Mesendoderm (in vitro differentiated cells): ENCODE data around the gene CCDC175.
A peak's percentile ranks its signal among the peaks of the same experiment; 100 is the strongest.

Source experiments
- DNase-seq: peaks from one replicate; pipeline ENCODE4 v3.0.0; 2013
- H2AK5ac ChIP-seq: 2 replicates; pipeline ENCODE4 v1.6.1; 2013; ENCODE audit warnings: low read length, inconsistent platforms
- H2BK120ac ChIP-seq: 2 replicates; pipeline ENCODE4 v1.6.1; 2013; ENCODE audit warnings: low read depth, mild to moderate bottlenecking, low read length, moderate library complexity, mixed read lengths
- H2BK15ac ChIP-seq: replicated peaks from 2 replicates; pipeline ENCODE4 v1.6.1; 2013; ENCODE audit warnings: low read depth, mild to moderate bottlenecking, moderate library complexity
- H2BK5ac ChIP-seq: 2 replicates; pipeline ENCODE4 v1.6.1; 2013; ENCODE audit warnings: low read length, inconsistent platforms
- H3K18ac ChIP-seq: 2 replicates; pipeline ENCODE4 v1.6.1; 2013; ENCODE audit warnings: mild to moderate bottlenecking, low read length, mixed read lengths
- H3K23ac ChIP-seq: one replicate; pipeline ENCODE4 v1.6.1; 2013; ENCODE audit warnings: low read length
- H3K27ac ChIP-seq: 2 replicates; pipeline ENCODE4 v1.5.1; 2013; ENCODE audit warnings: low read depth, mild to moderate bottlenecking, inconsistent platforms, low read length, moderate library complexity
- H3K27me3 ChIP-seq: 2 replicates; pipeline ENCODE4 v1.6.1; 2013; ENCODE audit warnings: low read length, control low read depth, mild to moderate bottlenecking, inconsistent platforms; ENCODE audit not compliant: insufficient read depth, poor library complexity
- H3K36me3 ChIP-seq: 2 replicates; pipeline ENCODE4 v1.6.1; 2013; ENCODE audit warnings: low read length, inconsistent platforms; ENCODE audit not compliant: control insufficient read depth, insufficient read depth
- H3K4ac ChIP-seq: one replicate; pipeline ENCODE4 v1.6.1; 2013; ENCODE audit warnings: low read depth, mild to moderate bottlenecking, low read length, moderate library complexity
- H3K4me1 ChIP-seq: 2 replicates; pipeline ENCODE4 v1.6.1; 2013; ENCODE audit warnings: low read depth, low read length, inconsistent platforms; ENCODE audit not compliant: control insufficient read depth
- H3K4me2 ChIP-seq: 2 replicates; pipeline ENCODE4 v1.6.1; 2013; ENCODE audit warnings: low read length
- H3K4me3 ChIP-seq: 2 replicates; pipeline ENCODE4 v1.5.1; 2013; ENCODE audit warnings: mild to moderate bottlenecking, low read length
- H3K56ac ChIP-seq: one replicate; pipeline ENCODE4 v1.6.1; 2013; ENCODE audit warnings: low read length
- H3K79me1 ChIP-seq: 2 replicates; pipeline ENCODE4 v1.6.1; 2013; ENCODE audit warnings: low read length, inconsistent platforms
- H3K79me2 ChIP-seq: 2 replicates; pipeline ENCODE4 v1.6.1; 2013; ENCODE audit warnings: mild to moderate bottlenecking, low read length; ENCODE audit not compliant: control insufficient read depth, insufficient read depth
- H3K9ac ChIP-seq: 2 replicates; pipeline ENCODE4 v1.6.1; 2013; ENCODE audit warnings: low read length, inconsistent platforms
- H4K5ac ChIP-seq: one replicate; pipeline ENCODE4 v1.6.1; 2013; ENCODE audit warnings: low read length
- H4K8ac ChIP-seq: one replicate; pipeline ENCODE4 v1.6.1; 2013; ENCODE audit warnings: low read depth, mild to moderate bottlenecking, control low read depth, low read length, moderate library complexity
- WGBS: extraction: QIAGEN DNeasy Blood & Tissue Kit; methylation state at CpG from one replicate; pipeline ENCODE4 v1.1.7; 2013; ENCODE audit warnings: low lambda C conversion rate, missing lambda C conversion rate; ENCODE audit not compliant: insufficient coverage; ENCODE audit errors: extremely low coverage; 5-methylcytosine and 5-hydroxymethylcytosine counted together

CCDC175 gene

GRCh38 chr14:59507063-59507751 is 69.4 kb downstream of the CCDC175 start:
- Histone ChIP-seq H2BK120ac (no peak overlapping the region), H3K9ac (no peak overlapping the region), H3K23ac (no peak overlapping the region), H2BK15ac (no peak overlapping the region), H4K8ac (no peak overlapping the region), H3K56ac (no peak overlapping the region), H2AK5ac (no peak overlapping the region), H3K36me3 (no peaks in the 10 kb centered on the region), H3K4me1 (no peaks in the 10 kb centered on the region), H3K79me2 (no peaks in the 10 kb centered on the region), H4K5ac (no peak overlapping the region), H3K4me3 (no peak overlapping the region), H3K27me3 (no peaks in the 10 kb centered on the region), H3K27ac (no peak overlapping the region), H3K4ac (no peak overlapping the region), H3K4me2 (no peak overlapping the region), H3K79me1 (no peaks in the 10 kb centered on the region), H2BK5ac (no peak overlapping the region), H3K18ac (no peak overlapping the region)
- peak; percentile 92 for DNase-seq

- H3K79me2 ChIP-seq, result no peaks in the 10 kb centered on the region
- no peak overlapping the region for H3K18ac ChIP-seq
- H3K4ac ChIP-seq, result no peak overlapping the region
- H4K5ac ChIP-seq, result no peak overlapping the region
- H3K27ac ChIP-seq, result no peak overlapping the region
- H3K4me1 ChIP-seq, result no peaks in the 10 kb centered on the region
- no CpG with 5 or more reads among the region's 4 CpGs for WGBS
- no peaks in the 10 kb centered on the region for H3K36me3 ChIP-seq
- H2BK5ac ChIP-seq, result no peak overlapping the region
- H3K27me3 ChIP-seq, result no peaks in the 10 kb centered on the region
- H3K4me2 ChIP-seq, result no peak overlapping the region
- H2BK15ac ChIP-seq, result no peak overlapping the region
- no peak overlapping the region for H2AK5ac ChIP-seq
- no peak overlapping the region for H3K9ac ChIP-seq
- DNase-seq, result no peak
- H3K56ac ChIP-seq, result no peak overlapping the region
- H4K8ac ChIP-seq, result no peak overlapping the region
- H2BK120ac ChIP-seq, result no peak overlapping the region
- no peak overlapping the region for H3K23ac ChIP-seq
- H3K79me1 ChIP-seq, result no peaks in the 10 kb centered on the region
- H3K4me3 ChIP-seq, result no peak overlapping the region
These were observed 73.4 kb downstream of the CCDC175 start for GRCh38 chr14:59503256-59503655.

GRCh38 chr14:59500732-59501131 is 75.9 kb downstream of the CCDC175 start:
- H3K79me1 ChIP-seq, result no peaks in the 10 kb centered on the region
- no peak overlapping the region for H2BK15ac ChIP-seq
- no peaks in the 10 kb centered on the region for H3K36me3 ChIP-seq
- H3K9ac ChIP-seq, result no peak overlapping the region
- DNase-seq, result no peak
- H4K8ac ChIP-seq, result no peak overlapping the region
- no peak overlapping the region for H2AK5ac ChIP-seq
- no peak overlapping the region for H3K18ac ChIP-seq
- no peak overlapping the region for H3K56ac ChIP-seq
- no peaks in the 10 kb centered on the region for H3K27me3 ChIP-seq
- H4K5ac ChIP-seq, result no peak overlapping the region
- H2BK5ac ChIP-seq, result no peak overlapping the region
- WGBS, result no CpG with 5 or more reads among the region's 3 CpGs
- no peak overlapping the region for H3K4me2 ChIP-seq
- no peaks in the 10 kb centered on the region for H3K79me2 ChIP-seq
- H3K27ac ChIP-seq, result no peak overlapping the region
- no peak overlapping the region for H3K23ac ChIP-seq
- no peak overlapping the region for H3K4ac ChIP-seq
- no peak overlapping the region for H3K4me3 ChIP-seq
- H2BK120ac ChIP-seq, result no peak overlapping the region
- no peaks in the 10 kb centered on the region for H3K4me1 ChIP-seq

- H3K4me1 ChIP-seq, result no peaks in the 10 kb centered on the region
- H4K8ac ChIP-seq, result no peak overlapping the region
- no peak overlapping the region for H2BK15ac ChIP-seq
- no peak overlapping the region for H3K56ac ChIP-seq
- H2AK5ac ChIP-seq, result no peak overlapping the region
- H3K79me1 ChIP-seq, result peaks cover 3% of the 10 kb centered on the region
- no peak overlapping the region for H3K4ac ChIP-seq
- no peak overlapping the region for H3K4me3 ChIP-seq
- no peaks in the 10 kb centered on the region for H3K27me3 ChIP-seq
- no peak overlapping the region for H3K4me2 ChIP-seq
- H4K5ac ChIP-seq, result no peak overlapping the region
- H3K18ac ChIP-seq, result no peak overlapping the region
- no CpG with 5 or more reads among the region's 1 CpG for WGBS
- H3K27ac ChIP-seq, result no peak overlapping the region
- no peak for DNase-seq
- peaks cover 5% of the 10 kb centered on the region for H3K36me3 ChIP-seq
- H3K79me2 ChIP-seq, result no peaks in the 10 kb centered on the region
- H2BK120ac ChIP-seq, result no peak overlapping the region
- no peak overlapping the region for H3K9ac ChIP-seq
- H2BK5ac ChIP-seq, result no peak overlapping the region
- H3K23ac ChIP-seq, result no peak overlapping the region
These were observed 84.2 kb downstream of the CCDC175 start for GRCh38 chr14:59492384-59492783.

GRCh38 chr14:59490756-59491155 is 85.9 kb downstream of the CCDC175 start:
- Histone ChIP-seq H3K9ac (no peak overlapping the region), H3K18ac (no peak overlapping the region), H3K4me3 (no peak overlapping the region), H3K36me3 (peaks cover 5% of the 10 kb centered on the region), H3K23ac (no peak overlapping the region), H4K5ac (no peak overlapping the region), H2BK15ac (no peak overlapping the region), H3K4me2 (no peak overlapping the region), H3K27ac (no peak overlapping the region), H2AK5ac (no peak overlapping the region), H3K79me2 (peaks cover 1% of the 10 kb centered on the region), H4K8ac (no peak overlapping the region), H3K79me1 (peaks cover 3% of the 10 kb centered on the region), H3K27me3 (no peaks in the 10 kb centered on the region), H3K56ac (no peak overlapping the region), H2BK120ac (no peak overlapping the region), H2BK5ac (no peak overlapping the region), H3K4me1 (no peaks in the 10 kb centered on the region), H3K4ac (no peak overlapping the region)
- DNase-seq, result no peak
- no CpG with 5 or more reads among the region's 3 CpGs for whole genome bisulfite sequencing

GRCh38 chr14:59484639-59485175 is 91.9 kb downstream of the CCDC175 start:
- H2BK5ac ChIP-seq, result peak overlapping the region; percentile 44
- DNase-seq, result no peak
- H3K36me3 ChIP-seq, result peaks cover 3% of the 10 kb centered on the region
- no peak overlapping the region for H2BK15ac ChIP-seq
- H3K56ac ChIP-seq, result peak overlapping the region; percentile 91
- peak overlapping the region; percentile 66 for H3K4me2 ChIP-seq
- H3K4ac ChIP-seq, result peak overlapping the region; percentile 70
- H4K5ac ChIP-seq, result peak overlapping the region; percentile 86
- peaks cover 7% of the 10 kb centered on the region for H3K4me1 ChIP-seq
- no peak overlapping the region for H2BK120ac ChIP-seq
- H3K79me1 ChIP-seq, result peaks cover 11% of the 10 kb centered on the region
- H2AK5ac ChIP-seq, result no peak overlapping the region
- H3K9ac ChIP-seq, result peak overlapping the region; percentile 95
- peak overlapping the region; percentile 97 for H3K27ac ChIP-seq
- no peak overlapping the region for H3K23ac ChIP-seq
- H4K8ac ChIP-seq, result no peak overlapping the region
- H3K18ac ChIP-seq, result peak overlapping the region; percentile 94
- H3K27me3 ChIP-seq, result no peaks in the 10 kb centered on the region
- peak overlapping the region; percentile 98 for H3K4me3 ChIP-seq
- peaks cover 25% of the 10 kb centered on the region for H3K79me2 ChIP-seq
- no CpG with 5 or more reads among the region's 32 CpGs for WGBS
